Activated CD4-positive, CD25-positive, alpha-beta regulatory T cell treated with anti-CD3 and anti-CD28 coated beads, Interleukin-2, amount 50 U/mL, for 24 hours (primary cell): ENCODE results near the gene SLC8B1.
A peak's percentile ranks its signal among the peaks of the same experiment; 100 is the strongest.

Experiments used
- ATAC-seq, 2 donors: fragments of 150-1000 bp; cut with Tn5 transposase; one replicate each; pipeline ENCODE4 v1.10.0; 2021; ENCODE audit warnings: mild to moderate bottlenecking in 1 of 2, moderate library complexity in 1 of 2

SLC8B1 gene

DNA sequence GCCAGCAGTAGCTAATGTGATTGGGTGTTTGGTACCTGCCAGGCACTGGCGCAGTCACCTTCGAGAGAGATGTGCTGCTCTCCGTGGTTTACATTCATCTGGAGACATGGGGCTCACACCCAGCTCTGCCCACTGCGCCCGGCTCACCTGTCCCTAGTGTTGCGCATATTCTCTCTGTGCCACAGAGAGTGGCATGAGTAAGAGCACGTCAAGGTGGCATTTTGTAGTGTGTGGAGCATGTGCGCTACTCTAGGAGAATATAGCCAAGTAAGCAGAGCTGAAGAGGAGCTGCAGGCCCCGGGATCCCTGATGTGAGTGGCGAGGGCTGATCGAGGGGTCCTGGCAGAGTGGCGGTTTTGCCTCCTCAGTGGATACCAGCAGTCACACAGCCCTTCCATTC is 66.8 kb downstream of the SLC8B1 start:
- ATAC-seq = no peak

DNA sequence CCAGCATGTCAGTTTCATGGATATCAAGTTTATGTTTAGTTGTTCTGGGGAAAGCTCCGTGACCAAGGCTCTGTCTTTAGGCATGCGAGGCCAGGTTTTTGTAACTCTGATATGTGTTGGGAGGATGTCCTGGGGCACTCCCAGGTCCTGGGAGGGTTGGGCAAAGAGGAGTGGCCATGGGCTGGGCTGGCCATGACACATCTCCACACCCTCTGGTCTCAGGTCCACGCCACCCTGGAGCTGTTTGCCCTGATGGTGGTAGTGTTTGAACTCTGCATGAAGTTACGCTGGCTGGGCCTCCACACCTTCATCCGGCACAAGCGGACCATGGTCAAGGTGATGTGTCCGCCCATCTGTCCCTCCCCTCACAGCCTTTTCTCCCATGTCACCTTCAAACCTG is 67.3 kb downstream of the SLC8B1 start:
- no peak for ATAC-seq

DNA sequence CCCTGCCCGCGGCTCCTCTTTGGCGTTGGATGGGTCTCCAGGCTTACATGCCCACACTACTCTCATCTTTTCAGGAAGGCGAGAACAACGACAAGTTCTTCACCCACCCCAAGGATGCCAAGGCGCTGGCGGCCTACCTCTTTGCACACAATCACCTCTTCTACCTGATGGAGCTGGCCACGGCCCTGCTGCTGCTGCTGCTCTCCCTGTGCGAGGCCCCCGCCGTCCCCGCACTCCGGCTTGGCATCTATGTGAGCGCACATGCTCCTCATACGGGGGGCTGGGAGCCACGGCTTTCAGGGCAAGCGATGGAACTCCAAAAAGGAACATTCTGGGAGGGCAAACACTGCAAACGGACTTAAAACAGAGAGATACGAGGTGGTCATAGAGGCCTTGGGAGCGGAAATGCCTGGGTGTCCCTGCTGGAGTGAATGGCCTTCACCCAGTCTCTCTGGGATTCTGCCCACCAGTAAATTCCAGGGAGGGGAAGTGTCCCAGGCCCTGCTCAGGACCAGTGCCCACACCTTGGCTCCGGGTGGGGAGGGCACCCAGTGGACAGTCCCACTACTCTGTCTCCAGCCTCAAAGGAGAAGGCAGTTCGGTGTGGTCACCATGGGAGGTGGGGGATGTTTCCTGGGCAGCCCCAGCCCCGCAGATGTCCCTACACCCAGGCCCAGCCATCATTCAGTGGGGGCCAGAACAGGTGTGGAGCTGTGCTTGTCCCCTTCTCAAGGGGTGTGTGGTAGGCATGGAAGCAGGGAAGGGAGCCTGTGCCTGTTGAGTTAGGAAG is 68.6 kb downstream of the SLC8B1 start:
- ATAC-seq = no peak

DNA sequence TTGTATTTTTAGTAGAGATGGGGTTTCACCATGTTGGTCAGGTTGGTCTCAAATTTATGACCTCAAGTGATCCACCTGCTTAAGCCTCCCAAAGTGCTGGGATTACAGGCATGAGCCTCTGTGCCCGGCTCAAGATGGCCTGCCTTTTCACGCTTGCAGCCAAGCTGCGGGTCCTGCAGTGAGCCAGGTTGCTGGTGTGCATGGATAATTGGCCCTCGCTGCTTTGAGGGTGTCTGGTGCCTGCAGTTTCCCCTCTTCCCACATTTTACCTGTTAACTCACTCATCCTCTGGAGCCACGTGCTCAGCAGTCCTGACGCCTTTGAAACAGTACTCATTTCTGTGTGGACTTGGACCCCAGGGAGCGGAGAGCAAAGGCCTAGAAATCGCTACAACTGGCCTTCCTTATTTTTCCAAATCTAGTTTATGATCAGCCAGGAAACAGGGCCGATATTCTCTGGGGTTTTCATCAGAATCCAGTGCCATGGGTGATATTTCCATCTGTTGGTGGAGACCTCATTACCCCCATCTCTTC is 71.4 kb downstream of the SLC8B1 start:
- no peak for ATAC-seq

DNA sequence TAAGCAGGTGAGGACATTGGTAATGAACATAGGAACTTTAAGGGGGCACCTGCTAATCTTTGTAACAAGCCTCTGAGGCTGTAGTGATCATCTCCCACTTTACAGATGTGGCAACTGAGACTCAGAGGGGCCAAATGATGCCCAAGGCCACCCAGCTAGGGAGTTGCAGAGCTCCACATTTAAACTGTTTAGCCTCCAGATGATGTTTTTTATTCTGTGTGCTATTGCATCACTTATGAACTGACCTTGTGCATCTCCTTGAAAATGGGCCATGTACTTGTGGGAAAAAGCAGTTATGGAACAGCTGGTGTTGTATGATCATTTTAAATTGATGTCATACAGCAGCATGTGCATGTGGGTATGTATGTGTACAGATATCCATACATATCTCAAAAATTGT is 72.2 kb downstream of the SLC8B1 start:
- no peak for ATAC-seq

DNA sequence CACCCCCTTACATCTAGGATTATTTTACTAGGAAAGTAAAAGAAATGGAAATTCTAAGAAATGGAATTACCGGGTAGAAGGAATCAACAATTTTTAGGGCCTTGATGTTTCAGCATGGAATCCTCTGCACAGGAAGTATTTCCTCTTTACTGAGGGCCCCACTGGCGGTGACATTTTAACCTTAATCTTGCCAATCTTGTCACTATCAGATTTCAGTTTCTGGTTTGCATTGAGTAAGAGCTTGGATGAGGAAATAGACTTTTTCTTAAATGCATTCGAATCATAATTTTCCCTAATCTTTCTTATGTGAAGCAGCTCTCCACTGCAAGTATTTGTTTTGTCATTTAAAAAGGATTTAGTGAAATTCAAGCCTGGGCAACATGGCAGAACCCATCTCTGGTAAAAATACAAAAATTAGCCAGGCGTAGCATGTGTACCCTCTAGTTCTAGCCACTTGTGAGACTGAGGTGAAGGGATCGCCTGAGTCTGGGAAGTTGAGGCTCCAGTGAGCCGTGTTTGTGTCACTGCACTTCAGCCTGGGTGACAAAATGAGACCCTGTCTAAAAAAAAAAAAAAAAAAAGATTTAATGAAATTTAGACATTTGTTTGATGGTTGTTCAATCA is 73.0 kb downstream of the SLC8B1 start:
- ATAC-seq = peak; percentile 56 to 84

DNA sequence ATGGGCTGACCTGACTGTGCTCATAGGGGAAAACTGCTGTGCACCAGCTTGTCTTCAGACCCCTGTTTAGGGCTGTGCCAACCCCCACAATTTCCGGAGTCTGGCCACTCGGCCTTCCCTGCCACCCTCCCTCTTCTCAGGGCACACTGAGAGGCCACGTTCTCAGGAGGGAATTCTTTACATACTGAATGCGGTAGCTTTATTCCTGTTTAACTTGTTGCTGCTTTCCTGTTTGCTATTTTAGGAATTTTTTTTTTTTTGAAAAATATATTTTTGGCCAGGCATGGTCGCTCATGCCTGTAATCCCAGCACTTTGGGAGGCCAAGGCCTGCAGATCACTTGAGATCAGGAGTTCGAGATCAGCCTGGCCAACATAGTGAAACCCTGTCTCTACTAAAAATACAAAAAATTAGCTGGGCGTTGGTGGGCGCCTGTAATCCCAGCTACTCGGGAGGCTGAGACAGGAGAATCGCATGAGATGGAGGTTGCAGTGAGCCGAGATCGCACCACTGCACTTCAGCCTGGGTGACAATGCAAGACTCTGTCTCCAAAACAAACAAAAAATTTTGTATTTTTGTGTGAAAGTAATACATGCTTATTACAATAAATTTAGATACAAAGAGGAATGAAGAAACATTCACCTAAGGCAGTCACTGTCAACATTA is 74.1 kb downstream of the SLC8B1 start:
- no peak for ATAC-seq

DNA sequence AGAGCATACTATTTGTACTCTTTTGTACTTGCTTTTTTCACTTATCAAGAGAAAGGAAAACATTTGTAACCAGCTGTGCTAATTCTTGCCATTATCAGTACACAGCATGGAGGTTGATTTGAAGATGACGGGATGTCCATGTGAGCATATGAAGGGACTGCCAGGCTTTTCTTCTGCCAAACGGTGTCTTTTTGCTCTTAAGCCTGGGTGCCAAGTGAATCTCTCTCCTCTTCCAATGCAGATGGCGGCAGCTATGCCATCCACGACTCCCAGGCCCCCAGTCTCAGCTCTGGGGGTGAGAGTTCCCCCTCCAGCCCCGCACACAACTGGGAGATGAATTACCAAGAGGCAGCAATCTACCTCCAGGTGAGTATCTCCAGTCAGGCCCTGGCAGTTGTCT is 74.8 kb downstream of the SLC8B1 start:
- no peak for ATAC-seq

DNA sequence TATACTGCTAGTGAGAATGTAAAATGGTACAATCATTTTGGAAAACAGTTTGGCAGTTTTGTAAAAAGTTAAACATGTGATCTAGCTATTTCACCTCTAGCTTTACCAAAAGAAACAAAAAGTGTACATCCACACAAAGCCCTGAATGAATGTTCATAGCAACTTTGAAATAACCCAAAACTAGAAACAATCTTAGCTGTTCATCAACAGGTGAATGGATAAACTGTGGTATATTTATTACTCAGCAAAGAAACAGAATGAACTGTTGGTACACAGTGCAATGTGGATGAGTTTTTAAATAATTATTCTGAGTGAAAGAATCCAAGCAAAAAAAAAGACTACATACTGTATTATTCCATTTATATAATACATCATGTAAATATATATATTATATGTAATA is 77.3 kb downstream of the SLC8B1 start:
- ATAC-seq = no peak

DNA sequence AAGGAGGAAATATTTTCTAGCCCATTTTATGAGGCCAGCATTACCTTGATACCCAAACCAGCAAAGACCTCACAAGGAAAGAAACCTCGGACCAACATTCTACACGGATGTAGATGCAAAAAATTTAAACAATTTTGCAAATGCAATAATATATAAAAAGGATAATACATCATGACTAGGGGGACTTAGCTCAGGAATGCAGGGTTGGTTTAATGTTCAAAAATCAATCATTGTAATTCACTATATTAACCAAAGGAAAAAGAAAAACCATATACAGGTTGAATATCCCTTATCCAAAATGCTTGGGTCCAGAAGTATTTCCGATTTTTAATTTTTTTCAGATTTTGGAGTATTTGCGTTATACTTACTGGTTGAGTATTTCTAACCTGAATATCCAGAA is 80.6 kb downstream of the SLC8B1 start:
- ATAC-seq = no peak

DNA sequence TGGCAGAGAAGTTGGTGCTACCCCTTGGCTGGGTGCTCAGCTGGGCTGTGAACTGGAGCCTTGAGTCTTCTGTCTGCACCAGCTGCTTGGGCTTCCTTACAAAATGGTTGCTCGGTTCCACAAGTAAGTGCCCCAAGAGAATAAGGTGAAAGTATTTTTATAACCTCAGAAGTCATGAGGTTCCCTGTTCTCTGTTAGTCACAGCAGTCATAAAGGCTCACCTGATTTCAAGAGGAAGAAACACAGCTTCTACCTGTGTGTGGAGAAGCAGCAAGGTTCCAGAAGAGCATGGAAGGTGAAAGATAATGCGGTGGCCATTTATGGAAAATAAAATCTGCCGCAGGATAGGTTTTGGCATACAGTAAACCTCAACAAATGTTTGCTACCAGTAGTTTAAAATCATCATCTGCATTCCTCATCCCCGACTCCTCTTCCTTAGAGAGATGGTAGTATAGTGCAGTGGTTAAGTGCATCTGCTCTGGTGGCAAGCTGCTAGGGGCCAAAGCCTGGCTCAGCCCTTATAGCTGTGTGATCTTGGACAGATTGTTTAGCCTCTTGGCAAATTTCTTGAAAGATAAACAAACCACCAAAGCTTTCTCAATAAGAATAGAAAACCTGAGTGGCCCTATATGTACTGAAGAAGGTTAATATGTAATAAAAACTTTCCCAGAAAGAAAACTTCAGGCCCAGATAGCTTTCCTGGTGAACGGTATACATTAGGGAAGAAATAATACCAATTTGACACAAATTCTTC is 81.2 kb downstream of the SLC8B1 start:
- no peak for ATAC-seq

DNA sequence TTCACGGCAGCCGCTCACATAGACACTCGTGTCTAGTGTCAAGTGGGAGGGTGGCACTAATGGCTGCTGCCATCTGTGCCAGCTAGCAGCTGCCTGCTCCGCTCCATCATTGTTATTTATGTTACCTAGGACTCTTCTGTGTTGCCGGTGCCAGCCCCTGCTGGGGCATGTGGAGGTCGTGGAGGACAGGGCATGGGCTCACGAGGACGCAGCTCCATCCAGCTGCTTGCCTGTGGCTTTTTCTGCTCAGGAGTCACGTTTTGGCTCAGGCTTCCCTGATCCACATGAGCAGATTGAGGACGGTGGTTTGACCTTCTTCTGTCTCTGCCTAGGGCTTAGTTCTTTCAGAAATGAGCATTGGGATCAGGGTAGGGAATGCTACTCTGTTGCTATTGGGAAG is 82.4 kb downstream of the SLC8B1 start:
- ATAC-seq = no peak

DNA sequence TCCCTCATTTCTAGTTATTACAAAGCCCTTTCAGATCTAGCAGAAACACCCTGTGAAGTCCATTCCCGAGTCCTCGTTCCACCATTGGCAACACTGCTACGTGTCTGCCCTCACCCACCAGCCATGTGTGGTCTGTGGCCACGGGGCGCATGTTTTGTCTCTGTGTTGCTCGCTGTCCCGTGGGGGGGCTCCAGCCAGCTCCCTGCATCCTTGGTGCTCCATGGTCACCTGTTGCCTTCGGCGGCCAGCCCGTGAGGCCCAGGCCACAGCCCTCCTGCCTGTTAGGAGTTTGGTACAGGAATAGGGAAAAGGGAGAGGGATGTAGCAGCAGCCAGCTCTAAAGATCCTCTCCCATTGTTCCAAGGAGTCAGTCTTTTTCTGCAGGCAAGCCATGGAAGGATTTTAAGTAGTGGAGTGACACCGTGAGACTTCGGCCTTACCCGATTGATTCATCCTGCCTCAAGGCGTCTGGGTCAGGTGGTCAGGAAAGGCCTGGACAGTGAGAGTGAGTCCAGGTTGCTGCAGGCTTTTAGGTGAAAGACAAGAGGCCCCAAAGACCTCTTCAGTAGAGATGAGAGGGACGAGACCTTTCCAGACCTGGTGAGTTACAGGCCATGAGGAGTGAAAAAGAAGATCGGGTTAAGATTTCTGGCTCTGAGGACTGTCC is 83.4 kb downstream of the SLC8B1 start:
- ATAC-seq = no peak

DNA sequence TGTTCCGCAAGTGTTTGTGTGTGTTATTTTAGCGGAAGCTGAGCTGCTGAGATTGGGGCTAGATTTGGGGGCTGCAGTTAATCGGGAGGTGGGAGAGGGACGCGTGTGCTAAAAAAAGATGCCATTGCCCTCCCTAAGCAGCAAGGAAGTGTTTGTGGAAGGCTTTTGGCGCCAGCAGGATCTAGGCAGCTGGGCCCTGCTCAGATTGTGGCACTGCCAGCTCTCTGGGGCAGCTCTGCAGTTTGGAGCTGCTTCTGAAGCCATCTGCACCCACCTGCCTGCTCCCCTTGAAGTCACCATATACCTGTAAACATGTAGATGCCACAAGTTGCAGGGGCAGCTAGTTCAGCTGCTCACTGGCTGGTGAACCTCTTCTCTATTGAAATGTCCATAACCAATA is 84.9 kb downstream of the SLC8B1 start:
- no peak for ATAC-seq

DNA sequence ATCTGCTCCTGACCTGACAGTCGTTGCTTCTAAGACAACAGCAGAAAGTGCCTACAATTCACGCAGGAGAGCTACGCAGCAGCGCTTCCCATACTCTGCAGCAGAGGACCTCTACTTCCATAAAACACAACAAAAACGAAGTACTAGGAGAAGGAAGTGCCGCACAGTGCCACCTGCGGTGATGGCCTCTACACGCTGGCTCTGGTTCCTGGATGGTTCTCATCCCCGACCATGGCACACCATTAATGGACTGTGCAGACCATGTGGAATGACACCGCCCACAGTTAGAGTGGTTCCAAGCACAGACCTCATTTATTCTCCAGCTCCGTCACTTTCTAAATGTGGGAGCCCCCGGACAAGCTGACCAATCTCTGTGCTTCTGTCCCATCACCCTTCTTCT is 85.4 kb downstream of the SLC8B1 start:
- ATAC-seq = no peak

DNA sequence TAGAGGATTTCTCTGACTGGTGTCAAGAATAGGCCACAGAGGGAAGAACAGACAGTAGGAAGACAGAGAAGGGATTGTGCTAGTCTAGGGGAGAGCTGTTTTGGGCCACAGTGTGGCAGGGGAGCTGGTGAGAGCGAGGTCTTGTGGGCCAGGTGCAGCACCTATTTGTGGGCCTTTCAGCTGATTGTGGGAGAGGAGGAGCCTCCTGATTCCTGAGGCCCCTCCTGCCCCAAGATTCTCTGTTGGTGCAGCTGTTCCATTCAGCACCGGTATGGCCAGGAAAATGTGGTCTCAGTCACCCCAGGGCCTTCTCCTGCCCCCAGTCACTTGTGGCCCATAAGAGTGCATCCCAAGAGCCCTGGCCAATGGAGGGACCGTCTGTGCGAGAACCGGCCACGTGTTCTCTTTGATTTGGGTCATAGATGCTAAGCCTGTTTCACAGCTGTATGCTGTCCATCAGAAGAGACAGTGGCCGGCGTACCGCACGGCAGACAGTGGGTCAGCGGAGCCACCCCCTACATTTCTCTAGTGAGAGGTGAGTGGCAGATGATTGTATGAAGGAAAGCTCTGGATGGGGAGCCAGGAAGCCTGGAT is 86.0 kb downstream of the SLC8B1 start:
- no peak for ATAC-seq
